HG03442 (cell line): ENCODE data around the gene HARBI1.
A peak's percentile ranks its signal among the peaks of the same experiment; 100 is the strongest.
"Not testable (repeated sequence)": the region's sequence is repeated elsewhere in the genome, so short reads cannot be mapped to it uniquely, and the experiment has no call there.

Experiments
- ATAC-seq: cut with Tn5 transposase; IDR thresholded peaks from one replicate; pipeline ENCODE4 v1.9.1; 2021; ENCODE audit warnings: mild to moderate bottlenecking, moderate library complexity; ENCODE audit not compliant: unreplicated experiment

The HARBI1 gene

DNA sequence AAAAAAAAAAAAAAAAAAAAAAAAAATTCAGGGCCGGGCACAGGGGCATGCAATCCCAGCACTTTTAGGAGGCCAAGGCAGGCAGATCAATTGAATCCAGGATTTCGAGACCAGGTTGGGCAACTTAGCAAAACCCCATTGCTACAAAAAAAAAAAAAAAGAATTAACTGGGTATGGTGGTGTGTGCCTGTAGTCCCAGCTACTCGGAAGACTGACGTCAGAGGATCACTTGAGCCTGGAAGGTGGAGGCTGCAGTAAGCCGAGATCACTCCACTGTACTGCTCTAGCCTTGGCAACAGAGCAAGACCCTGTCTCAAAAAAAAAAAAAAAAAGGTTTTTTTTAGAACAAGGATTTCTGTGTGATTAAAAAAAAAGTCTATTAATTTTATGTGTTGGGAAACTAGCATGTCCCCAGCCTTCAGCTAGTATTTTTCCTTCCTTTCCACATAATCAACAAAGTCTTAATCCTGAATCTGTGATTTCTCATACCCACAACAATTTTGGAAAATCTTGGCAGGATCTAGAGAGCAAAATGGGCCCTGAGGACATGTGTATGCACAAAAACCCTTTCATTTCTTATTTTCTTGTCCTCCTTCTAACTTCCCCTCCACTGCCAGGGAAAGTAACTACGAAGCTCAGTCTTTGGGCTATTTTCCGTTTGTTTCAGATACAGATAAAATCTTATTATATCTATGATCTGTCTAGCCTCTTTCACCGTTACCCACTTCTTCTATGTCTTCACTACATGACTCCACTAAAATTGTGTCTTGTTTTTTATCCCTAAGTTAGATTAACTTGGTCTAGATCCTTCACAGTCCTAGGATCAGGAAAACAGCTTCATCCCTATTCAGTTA is 17.5 kb downstream of the HARBI1 start:
- ATAC-seq, result no peak

DNA sequence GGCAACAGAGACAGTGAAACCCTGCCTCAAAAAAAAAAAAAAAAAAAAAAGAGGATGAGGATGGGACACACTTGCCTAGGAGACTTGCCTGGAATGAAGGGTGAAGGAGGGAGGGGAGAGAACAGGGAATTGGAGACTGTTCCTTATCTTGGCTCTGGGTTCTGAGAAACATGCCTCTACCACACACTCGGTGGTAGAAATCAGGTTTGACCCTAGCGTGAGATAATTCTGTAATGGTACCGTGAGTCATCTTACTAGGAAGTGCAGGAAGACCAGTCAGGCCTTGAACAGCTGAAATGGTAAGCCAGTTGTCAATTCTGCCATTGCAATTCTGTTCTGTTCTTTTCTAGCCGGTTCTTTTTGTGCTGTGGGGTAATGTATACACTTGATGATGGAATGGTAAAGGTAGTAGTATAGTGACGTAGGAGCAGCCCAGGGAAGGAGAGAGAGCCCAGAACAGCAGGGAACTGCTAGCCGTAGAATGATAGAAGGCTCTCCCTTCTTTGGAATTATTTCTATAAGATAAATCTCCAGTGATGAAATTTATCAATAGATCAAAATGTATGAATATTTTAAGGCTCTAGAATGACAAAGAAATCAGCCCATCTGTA is 19.3 kb downstream of the HARBI1 start:
- ATAC-seq, result no peak

DNA sequence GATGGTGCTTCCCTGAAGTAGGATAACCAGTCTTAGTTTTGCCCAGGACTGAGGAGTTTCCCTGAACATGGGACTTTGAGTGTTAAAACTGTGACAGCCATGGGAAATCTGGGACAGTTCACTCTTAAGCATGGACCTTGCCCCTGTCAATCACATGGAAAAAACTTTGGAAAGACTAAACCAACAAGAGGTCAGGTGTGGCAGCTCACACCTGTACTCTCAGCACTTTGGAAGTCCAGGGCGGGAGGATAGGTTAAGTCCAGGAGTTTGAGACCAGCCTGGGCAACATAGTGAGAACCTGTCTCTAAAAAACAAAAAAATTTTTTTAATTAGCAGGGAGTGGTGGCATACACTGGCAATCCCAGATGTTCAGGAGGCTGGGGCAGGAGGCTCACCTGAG is 19.9 kb downstream of the HARBI1 start:
- ATAC-seq, result no peak

DNA sequence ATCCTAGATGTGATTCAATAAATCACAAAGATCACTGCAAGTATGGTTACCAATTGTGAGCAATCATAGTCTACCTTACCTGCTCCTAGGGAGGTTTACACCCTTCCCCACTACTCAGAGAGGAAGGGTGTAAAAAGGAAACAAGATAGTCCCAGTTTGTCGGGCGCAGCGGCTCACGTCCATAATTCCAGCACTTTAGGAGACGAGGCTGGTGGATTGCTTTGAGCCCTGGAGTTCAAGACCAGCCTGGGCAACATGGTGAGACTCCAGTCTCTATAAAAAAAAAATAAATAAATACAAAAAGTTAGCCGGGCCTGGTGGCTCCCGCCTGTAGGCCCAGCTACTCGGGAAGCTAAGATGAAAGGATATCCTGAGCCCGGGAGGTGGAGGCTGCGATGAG is 22.2 kb downstream of the HARBI1 start:
- no peak for ATAC-seq

DNA sequence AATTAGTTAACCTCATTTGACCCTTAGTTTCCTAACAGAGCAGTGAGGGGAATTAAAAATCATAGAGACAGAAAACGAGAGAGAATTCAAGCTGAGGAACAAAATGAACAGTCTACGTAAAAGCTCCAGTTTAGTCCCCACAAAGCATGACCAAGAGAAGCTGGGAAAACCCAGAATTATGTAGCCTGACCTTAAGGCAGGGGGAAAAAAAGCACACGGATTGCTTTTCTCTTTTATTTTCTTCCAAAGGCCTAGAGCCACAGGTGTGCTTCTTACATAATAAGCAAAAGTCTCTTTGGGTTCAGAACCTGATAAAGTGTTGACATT is 22.7 kb downstream of the HARBI1 start:
- ATAC-seq, result no peak

DNA sequence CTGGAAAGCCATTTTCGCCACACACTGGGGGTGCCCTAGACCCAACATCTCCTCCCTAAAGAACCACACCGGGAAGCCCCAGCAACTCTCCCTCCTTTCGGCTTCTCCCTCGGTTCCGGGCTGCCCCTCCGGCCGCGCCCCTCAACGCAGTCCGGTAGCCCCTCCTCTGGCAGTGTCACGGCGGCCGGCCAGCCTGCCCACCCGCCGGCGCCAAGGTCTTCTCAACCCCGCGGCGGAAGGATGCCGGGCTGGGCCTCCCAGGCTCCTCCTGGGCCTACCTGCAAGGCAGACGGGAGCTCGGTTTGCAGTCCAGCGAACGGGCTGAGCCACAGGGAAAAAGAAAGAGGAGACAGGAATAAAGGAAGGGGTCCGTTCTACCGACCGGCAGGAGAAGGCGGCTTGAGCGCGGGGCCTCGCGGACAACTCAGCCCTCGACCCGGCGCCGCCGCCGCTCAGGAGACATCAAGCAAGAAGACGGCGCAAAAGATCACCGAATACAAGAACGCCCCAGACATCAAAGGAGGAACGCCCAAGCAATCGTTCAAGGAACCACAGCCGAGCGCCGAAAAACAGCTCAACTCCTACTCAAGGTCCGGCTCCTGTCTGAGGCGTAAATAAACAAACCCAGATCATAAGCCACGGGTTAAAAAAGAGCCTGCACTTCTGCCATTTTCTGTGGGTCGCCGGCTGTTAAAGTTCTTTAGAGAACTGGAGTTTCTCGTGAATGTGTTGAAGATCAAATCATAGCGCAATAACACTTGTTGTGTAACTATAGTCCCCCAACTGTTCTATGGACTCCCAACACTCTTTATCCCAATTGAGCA is 23.3 kb downstream of the HARBI1 start, which contains the start of gene AMBRA1:
TSS of gene AMBRA1 (minus strand) at position 474 of the 824 bp plus-strand sequence. CDS start 45,643 bp downstream, outside the sequence.
- peak; percentile 72 for ATAC-seq

DNA sequence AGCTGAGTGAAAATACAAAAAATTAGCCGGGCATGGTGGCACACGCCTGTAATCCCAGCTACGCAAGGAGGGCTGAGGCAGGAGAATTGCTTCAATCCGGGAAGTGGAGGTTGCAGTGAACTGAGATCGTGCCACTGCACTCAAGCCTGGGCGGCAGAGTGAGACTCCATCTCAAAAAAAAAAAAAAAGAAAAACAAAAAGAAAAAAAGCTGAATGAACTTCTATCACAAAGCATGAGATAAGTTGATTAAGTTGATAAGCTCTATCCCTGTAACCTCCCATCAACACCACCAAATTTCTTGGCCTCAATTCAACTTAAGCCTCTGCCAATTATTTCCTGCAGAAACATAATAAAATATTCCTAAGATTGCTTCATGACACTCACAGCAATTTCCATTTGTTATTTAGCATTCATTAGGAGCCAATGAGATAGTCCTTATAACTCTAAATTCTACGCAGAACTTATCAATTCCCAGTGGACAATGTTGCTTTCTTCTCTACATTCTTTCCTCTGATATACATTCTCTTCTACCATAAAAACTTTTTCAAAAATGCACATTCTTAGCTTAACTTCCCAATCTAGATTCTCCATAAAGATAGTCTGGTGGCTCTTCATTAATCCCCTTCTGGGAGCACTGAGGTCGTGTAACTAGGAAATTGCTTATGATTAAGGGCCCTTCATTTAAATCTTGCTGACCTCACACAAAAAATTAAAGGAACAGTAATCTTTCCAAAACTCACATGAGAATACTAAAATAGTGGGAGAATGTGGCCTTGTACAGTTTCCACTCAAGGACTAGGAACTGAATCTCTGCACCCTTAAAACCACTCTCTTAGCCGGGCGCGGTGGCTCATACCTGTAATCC is 26.1 kb downstream of the HARBI1 start:
- ATAC-seq, result no peak

DNA sequence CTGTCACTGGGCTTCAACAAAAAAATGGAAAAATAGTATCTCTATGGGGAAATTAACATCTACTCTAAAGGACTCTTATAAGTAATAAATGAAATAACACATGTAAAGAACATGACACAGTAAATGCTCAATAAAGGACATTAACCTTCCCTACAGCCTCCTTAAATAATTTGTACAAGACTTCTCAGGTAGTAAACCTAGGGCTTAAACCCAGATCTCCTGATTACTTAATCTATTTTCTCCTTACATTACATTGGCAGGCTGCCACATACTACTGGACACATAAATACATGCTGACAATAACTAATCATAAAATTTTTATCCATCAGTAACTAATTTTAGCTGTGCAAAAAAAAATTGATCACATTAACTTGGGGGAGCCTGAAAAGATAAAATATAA is 28.1 kb downstream of the HARBI1 start:
- ATAC-seq, result no peak

DNA sequence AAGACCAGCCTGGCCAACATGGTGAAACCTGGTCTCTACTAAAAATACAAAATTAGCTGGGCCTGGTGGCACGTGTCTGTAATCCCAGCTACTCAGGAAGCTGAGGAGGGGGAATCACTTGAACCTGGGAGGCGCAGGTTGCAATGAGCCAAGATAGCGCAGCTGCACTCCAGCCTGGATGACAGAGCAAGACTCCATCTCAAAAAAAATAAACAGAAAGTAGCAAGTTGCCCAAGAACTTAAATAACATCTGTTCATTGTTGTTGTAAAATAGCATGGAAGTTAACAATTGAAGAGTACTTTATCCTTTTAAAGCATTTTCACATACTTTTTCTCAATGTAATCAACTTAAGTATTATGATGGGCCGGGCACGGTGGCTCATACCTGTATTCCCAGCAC is 28.9 kb downstream of the HARBI1 start:
- ATAC-seq, result no peak

DNA sequence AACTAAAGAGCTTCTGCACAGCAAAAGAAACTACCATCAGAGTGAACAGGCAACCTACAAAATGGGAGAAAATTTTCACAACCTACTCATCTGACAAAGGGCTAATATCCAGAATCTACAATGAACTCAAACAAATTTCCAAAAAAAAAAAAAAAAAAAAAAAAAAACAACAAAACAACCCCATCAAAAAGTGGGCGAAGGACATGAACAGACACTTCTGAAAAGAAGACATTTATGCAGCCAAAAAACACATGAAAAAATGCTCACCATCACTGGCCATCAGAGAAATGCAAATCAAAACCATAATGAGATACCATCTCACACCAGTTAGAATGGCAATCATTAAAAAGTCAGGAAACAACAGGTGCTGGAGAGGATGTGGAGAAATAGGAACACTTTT is 33.5 kb downstream of the HARBI1 start:
- ATAC-seq, result not testable (repeated sequence)

DNA sequence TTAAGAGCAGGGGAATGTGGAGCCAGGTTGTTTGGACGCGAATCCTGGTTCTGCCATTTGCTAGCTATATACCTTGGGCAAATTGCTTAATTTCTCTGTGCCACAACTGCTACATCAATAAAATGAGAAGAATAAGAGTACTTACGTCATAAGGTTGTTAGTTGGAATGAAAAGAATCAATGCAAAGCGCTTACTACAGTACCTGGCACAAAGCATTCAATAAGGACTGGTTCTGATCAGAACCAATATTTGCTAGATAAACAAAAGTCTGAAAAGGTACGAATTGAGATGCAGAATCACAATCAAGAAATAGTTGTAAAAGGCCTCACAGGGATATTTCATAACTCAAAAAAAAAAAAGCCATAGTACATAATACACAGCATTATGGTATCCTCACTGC is 34.4 kb downstream of the HARBI1 start:
- no peak for ATAC-seq

DNA sequence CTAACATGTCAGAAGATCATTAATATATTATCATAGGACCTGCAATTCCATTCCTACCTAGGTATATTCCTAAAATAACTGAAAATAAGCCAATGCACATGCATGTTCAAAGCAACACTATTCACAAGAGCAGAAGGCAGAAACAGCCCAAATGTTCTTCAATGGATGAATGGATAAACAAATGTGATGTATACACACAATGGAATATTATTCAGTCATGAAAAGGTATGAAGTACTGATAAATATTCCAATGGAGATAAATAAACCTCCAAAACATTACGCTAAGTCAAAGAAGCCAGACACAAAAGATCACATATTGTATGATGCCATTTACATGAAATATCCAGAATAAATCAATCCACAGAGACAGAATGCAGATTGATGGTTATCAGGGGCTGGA is 40.0 kb downstream of the HARBI1 start:
- no peak for ATAC-seq

DNA sequence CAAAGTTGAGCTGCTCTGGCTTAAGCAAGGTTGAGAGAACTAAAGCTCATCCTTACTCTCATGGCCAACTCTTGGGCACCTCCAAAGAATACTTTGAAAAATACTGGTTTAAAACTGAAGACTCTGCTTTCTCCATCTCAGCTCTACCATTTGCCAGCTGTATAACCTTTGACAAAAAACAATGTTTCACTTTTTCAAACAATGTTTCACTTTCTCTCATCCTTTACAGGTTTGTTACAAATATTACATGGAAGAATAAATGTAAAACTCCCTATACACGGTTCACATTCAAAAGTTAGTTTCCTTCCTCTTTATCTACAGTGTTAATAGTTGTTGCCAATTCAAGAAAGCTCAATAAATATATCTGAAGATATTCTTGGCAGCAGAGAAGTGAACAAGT is 42.4 kb downstream of the HARBI1 start:
- ATAC-seq, result no peak

DNA sequence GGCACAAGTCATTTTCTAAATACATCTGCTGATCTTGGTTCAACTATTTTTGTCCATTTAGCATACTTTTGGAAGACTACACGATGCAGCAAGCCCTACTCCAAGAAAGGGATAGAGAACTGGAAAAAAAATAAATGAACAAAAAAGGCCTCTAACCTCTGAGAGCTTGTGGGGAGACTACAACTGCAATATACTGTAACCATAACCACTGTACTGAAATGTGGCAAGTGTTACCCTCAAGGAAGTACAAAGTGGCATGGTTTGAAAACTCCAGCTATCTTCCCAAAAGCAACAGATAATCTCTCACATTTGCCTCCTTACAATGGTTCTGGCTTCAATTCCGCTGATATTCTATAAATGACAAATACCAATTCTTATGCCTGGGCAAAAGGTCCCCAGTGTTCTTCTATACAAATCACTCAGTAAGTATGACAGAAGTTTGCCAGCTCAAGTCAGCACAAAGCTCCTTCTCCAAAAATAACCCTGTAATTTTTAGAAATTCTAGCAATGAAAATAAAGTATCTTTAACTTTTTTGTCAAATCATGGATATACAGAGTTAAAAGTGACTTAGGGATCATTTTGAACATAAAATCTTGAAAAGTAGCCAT is 46.1 kb downstream of the HARBI1 start:
- ATAC-seq, result no peak

DNA sequence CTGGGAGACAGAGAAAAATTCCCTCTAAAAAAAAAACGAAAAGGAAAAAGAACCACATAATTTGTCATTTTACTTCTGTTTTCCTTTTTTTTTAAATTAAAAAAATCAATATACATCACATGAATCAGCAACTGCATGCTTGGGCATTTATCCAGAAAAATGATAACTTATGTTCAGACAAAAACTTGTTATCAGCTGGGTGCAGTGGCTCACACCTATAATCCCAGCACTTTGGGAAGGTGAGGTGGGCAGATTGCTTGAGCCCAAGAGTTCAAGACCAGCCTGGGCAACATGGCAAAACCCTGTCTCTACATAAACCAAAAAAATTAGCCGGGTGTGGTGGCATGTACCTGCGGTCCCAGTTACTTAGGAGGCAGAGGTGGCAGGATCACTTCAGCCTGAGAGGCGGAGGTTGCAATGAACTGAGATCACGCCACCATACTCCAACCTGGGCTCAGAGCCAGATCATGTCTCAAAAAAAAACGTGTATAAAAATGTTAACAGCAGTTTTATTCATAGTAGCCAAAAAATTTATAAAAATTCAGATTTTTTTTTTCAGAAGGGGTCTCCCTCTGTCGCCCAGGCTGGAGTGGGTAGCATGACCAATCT is 51.7 kb downstream of the HARBI1 start:
- ATAC-seq, result no peak

DNA sequence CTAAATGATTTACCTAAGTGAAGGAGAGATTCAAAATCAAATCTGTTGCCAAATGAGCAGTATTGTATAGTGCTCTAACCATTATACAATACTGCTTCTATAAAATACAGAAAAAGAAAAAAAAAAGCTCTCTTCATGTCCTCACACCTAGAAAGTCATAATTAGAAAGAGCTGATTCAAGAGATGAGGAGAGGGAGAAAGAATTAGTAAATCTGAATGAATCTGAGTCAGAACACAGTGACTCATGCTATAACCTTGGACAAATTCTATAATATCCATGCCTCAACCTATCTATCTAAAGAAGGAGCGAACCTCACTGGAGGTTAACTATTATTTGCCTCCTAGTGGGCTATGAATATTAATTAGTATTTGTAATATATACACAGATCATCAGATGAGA is 52.6 kb downstream of the HARBI1 start:
- ATAC-seq, result no peak

DNA sequence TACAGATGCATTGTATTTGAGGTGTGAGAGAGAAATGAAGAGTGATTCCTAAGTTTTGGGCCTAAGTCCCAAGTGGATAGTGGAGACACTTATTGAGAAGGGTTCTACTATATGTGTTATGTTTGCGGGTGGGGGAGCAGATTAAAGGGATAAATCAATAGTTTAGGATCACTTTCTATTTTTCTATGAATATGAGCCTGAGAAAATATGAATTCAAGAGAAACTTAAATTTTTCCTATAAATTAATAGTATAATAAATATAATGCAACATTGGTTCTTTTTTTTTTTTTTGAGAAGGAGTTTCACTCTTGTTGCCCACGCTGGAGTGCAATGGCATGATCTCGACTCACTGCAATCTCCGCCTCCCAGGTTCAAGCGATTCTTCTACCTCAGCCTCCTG is 54.5 kb downstream of the HARBI1 start:
- no peak for ATAC-seq

DNA sequence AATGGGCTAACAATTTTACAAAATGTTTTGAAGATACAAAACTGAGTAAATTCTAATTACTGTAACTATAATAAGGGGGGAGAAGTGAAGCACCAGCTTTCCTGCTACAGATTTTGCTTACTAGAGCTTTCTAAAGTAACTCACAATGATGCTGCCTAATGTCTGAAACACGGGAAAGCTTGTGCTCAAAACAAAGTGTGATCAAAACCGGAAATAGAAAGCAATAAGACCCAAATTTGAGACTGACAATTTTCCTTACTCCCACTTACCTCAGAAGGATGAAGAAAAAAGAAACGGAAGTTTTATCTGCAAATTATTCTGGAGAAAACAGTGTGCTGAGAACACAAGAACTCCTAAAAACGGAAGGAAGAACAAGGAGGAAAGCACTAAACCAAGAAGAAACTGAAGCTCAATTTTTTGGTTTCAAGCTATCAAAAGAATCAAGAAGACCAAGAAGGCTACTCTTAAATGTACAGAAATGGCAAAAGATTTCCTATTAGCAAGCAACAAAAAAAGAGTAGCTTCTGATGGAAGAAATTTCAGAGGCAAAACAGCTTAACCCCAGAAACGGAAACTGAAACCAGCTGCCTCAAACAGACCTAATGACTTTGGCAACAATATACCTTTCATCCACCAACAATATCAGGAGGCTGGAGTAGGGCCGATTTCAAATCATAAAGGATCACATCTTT is 56.6 kb downstream of the HARBI1 start:
- no peak for ATAC-seq

DNA sequence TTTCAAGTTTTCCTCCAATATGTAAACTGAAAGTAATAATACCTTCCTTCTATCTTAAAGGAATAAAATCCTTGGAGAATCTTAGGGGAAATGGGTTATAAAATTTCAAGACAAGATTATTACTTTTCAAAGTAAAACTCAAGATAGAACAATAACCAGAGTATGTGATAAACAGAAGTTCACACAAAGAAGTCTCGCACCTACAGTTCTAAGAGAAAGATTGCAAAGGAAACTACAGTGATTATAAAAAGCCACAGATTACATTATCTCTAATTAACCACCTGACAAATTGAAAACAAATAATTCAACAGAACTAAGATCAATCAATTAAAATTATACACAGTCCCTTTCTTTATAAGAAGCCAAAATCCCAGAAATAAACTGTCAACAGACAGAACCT is 57.2 kb downstream of the HARBI1 start:
- ATAC-seq, result no peak
